Fibroblast of pulmonary artery (primary cell): ENCODE data around the gene AKAP13.

ENCODE experiments used
- DNase-seq: peaks from one replicate; pipeline ENCODE4 v3.0.0-alpha.2; 2010; ENCODE audit warnings: low read depth
- H3K4me3 ChIP-seq: replicated peaks from 2 replicates; pipeline ENCODE4 v1.5.1; 2011; ENCODE audit warnings: low read depth, mild to moderate bottlenecking, control low read depth, low read length, moderate library complexity
- TF ChIP-seq, protein P1 (sequence below): IDR thresholded peaks from 2 replicates; pipeline ENCODE4 v1.5.1; 2011; ENCODE audit warnings: mild to moderate bottlenecking, control low read depth, low read length, inconsistent platforms; ENCODE audit errors: missing control alignments

AKAP13 gene

DNA sequence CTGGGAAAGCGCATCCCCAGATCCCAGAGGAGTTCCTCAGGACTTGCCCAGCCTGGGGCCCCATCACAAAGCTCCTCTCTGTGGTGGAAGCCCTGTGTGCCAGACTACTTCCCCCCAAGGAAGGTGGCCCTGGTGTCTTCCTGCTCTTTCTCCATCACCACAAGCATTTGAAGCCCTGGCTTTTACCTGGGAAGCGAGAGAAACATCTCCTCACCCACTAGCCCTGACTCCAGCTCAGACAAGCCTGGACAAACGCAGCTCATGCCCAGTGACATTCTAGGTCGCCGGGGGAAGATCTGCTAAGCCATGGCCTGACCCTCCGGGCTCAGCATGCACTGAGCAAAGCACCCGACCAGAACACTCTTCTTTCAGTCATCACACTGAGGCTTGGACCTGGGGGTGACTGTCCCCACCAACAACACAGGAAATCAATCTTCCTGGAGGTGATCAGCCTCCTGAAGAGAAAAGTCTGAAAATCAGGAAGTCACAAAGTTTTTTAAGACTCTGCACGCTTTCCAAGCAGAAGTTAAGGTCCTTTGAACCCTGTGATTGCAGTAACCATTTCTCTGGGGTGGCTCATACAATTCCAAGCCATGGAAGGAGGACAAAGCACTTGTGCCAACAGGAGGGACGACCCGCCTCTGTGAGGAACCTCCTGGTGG, 373.5 kb downstream of the AKAP13 start:
- no peak for DNase-seq
- TF ChIP-seq, protein P1, sequence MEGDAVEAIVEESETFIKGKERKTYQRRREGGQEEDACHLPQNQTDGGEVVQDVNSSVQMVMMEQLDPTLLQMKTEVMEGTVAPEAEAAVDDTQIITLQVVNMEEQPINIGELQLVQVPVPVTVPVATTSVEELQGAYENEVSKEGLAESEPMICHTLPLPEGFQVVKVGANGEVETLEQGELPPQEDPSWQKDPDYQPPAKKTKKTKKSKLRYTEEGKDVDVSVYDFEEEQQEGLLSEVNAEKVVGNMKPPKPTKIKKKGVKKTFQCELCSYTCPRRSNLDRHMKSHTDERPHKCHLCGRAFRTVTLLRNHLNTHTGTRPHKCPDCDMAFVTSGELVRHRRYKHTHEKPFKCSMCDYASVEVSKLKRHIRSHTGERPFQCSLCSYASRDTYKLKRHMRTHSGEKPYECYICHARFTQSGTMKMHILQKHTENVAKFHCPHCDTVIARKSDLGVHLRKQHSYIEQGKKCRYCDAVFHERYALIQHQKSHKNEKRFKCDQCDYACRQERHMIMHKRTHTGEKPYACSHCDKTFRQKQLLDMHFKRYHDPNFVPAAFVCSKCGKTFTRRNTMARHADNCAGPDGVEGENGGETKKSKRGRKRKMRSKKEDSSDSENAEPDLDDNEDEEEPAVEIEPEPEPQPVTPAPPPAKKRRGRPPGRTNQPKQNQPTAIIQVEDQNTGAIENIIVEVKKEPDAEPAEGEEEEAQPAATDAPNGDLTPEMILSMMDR: no peak
- no peak overlapping the region for H3K4me3 ChIP-seq

DNA sequence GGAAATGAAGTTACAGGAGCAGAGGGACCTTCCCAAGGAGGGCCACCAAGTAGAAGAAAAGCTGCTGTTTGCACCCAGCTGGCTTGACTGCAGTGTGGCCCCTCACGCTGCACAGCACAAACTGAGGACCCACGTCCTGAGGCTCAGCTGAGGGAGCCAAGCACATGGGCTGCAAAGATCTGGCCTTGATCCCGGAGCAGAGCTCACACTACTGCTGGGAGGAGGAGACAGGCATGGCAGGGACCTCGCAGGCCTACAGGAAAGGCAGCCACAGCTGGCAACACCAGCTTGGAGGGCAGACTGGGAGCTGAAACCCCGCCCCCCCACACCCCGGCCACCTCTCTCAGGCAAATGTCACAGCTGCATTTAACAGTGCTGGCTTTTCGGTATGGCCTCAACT, 374.6 kb downstream of the AKAP13 start:
- no peak overlapping the region for H3K4me3 ChIP-seq
- TF ChIP-seq, protein P1: no peak
- DNase-seq: no peak

DNA sequence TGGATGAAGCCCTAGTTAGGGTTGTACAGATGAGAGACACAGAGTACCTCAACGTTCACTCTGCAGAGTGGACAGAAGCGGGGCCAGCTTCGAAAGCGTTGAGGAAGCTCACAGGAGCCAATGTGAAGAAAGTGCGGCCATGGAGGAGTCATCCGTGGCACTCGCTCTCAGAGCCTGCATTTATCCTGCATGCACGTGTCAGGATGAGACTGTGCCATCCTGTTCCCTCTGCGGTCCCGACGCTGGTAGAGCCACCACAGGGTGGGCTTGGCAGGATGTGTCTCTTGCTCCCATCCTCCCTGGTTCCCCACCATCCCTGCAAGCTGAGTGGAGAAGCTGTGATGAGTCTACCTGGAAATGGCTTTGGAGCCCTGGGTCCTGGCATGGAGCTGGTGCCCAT, 375.1 kb downstream of the AKAP13 start:
- DNase-seq: no peak
- no peak overlapping the region for H3K4me3 ChIP-seq
- TF ChIP-seq, protein P1: no peak

DNA sequence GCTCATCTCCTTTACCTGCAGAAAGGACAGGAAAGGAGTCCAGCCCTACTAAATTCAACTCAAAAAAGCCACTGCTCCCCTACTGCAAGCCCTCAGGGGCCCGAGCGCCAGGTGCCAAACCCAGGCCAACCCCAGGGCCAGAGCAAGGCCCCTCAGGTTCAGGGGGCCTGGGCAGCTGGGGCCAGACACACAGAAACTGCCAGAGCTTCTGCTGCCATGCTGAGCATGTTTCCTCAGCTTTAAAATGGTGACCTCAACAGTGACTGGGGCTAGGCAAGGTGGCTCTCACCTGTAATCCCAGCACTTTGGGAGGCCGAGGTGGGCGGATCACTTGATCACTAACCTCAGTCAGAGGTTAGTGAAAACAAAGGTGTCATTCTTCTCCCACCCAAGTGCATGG, 375.5 kb downstream of the AKAP13 start:
- TF ChIP-seq, protein P1: no peak
- DNase-seq: no peak
- no peak overlapping the region for H3K4me3 ChIP-seq

DNA sequence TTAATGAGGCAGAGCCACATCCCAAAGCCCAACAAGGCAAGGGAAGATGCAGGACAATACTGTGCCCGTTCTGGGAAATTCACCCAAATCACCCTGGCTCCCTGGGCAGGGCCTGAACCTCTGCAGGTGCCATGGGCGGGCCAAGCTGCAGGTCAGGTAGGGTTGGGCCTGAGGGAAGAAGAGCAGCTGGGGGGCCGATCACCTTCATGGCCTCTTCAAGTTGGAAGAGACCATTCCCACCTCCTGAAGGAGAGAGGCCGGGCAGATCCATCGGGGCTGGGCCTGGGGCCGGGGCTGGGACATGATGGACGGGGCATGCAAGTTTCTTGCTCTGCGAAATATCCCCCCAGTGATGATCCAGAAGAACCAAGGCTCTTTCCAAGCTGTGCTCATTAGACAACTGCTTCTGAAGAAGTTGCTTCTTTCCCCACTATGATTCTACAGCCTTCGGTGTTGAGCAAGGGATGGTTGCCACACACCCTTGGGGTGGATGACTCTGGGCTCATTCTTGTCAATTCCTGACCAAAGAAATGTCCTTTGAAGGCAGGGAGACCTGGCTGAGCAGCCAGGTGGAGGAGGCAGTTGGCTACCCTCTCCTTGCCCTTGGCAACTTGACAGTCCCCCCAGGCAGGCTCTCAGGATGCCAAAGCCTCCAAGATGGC, 376.1 kb downstream of the AKAP13 start:
- H3K4me3 ChIP-seq: no peak overlapping the region
- TF ChIP-seq, protein P1: no peak
- DNase-seq: no peak

DNA sequence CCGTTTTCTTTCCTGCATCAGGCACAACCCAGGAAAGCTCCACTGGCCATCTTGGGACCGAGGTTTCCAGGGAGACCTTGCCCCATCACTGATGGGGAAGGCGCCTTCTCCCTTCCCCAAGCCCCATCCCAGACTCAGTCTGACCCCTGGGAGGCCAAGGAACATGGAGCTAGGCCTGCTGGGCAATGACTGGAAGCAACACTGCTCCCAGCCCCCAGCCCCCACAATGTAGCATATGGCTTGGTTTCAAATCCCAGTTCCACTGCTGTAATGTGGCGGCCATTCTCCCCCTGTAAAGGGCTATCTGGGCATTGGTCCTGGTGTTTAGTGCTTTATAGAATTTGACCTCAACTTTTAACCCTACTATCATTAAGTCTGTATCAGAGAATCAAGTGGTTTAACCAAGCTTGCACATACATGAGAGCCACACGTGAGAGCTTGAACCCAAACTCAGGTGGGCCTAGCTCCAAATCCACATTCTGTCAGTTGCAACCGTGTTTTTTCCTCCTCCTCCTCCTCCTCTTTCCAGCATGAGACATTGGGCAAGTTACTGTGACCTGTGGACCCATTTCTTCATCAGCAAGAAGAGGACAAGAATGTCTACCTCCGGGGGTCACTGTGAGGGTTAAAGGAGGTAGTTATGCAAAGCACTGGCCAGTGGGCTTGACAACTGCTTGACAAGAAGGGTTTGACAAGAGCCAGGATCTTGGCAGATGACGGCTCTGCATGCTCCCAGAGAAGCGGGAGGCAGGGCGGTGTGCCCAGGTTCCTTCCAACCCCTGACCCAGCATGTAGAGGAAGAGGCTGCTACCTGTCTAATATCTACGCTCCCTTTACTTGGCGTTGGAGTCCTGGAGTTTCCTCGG, 376.9 kb downstream of the AKAP13 start:
- H3K4me3 ChIP-seq: no peak overlapping the region
- DNase-seq: no peak
- TF ChIP-seq, protein P1: no peak
